Measurements from ENCODE around the gene FKTN.
A peak's percentile ranks its signal among the peaks of the same experiment; 100 is the strongest.

The FKTN gene

DNA sequence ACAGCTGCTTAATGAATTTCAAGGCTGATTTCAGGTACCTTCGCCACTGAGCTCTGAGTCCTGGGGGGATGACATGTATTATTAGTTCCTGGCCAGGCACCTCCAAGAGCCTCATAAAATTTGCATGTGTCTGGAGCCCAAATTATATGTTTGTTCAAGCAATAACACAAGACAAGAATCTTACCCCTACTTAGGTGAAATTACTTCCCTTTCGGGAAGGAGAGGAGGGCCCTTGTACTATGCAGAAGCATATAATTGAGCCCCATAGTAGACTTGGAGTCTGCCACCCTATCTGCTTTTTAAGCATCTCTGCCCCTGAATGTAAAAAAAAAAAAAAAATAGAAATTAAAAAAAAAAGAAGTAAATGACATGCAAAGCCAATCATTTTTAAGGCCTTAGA is 123.4 kb downstream of the FKTN start:
- Histone ChIP-seq H3K4me1 (ENCODE audit: insufficient read depth, low read length, poor library complexity, severe bottlenecking) (peaks cover 13% of the 10 kb centered on the region), H4K20me1 (ENCODE audit: insufficient read depth, low read length, poor library complexity, severe bottlenecking) (no peaks in the 10 kb centered on the region), H3K36me3 (ENCODE audit: insufficient read depth, low read length) (no peaks in the 10 kb centered on the region), H3K27me3 (ENCODE audit: insufficient read depth, low read length, poor library complexity, severe bottlenecking) (no peaks in the 10 kb centered on the region), H3K9me2 (replicated peaks; ENCODE audit: low read depth, low read length) (no peaks in the 10 kb centered on the region), H3F3A (ENCODE audit: low read depth) (no peaks in the 10 kb centered on the region), H3K9me3 (ENCODE audit: insufficient read depth, low read depth, low read length) (no peaks in the 10 kb centered on the region), H3K79me2 (ENCODE audit: insufficient read depth, low read length) (no peaks in the 10 kb centered on the region), H2AFZ (ENCODE audit: low read length) (no peak overlapping the region), H3K4me3 (ENCODE audit: low read length, poor library complexity, severe bottlenecking) (no peak overlapping the region), H3K4me2 (ENCODE audit: low read depth, low read length, poor library complexity, severe bottlenecking) (peak overlapping the region; percentile 14), H3K9ac (ENCODE audit: low read depth, low read length, poor library complexity, severe bottlenecking) (no peak overlapping the region)
- TF ChIP-seq, protein P1, sequence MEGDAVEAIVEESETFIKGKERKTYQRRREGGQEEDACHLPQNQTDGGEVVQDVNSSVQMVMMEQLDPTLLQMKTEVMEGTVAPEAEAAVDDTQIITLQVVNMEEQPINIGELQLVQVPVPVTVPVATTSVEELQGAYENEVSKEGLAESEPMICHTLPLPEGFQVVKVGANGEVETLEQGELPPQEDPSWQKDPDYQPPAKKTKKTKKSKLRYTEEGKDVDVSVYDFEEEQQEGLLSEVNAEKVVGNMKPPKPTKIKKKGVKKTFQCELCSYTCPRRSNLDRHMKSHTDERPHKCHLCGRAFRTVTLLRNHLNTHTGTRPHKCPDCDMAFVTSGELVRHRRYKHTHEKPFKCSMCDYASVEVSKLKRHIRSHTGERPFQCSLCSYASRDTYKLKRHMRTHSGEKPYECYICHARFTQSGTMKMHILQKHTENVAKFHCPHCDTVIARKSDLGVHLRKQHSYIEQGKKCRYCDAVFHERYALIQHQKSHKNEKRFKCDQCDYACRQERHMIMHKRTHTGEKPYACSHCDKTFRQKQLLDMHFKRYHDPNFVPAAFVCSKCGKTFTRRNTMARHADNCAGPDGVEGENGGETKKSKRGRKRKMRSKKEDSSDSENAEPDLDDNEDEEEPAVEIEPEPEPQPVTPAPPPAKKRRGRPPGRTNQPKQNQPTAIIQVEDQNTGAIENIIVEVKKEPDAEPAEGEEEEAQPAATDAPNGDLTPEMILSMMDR (conservative IDR thresholded peaks at IDR 0.05; ENCODE audit: low read length), result no peak
- no peak for TF ChIP-seq EZH2phosphoT487 (IDR thresholded peaks at IDR 0.05; ENCODE audit: borderline replicate concordance)

DNA sequence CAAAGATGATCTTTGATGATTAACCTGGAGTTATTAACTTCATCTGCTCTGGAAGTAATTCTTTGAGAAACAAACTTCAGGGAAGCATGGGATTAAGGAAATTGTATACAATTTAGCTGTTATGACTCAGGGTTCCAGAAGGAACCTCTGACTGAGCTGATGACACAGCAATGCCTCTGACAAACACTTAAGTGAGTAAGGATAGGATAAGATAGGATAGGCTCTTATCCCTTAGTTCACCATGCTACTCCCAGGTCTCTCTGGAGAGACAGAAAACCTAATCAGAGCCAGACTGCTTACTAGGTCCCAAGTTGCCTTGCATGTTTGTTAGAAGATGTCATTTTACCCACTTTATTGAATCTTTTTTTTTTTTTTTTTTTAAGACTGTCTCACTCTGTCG is 123.8 kb downstream of the FKTN start:
- H3K9me3 ChIP-seq (ENCODE audit: insufficient read depth, low read depth, low read length), result no peaks in the 10 kb centered on the region
- H3K9me2 ChIP-seq (replicated peaks; ENCODE audit: low read depth, low read length), result no peaks in the 10 kb centered on the region
- no peaks in the 10 kb centered on the region for H3F3A ChIP-seq (ENCODE audit: low read depth)
- H4K20me1 ChIP-seq (ENCODE audit: insufficient read depth, low read length, poor library complexity, severe bottlenecking), result no peaks in the 10 kb centered on the region
- H3K4me3 ChIP-seq (ENCODE audit: low read length, poor library complexity, severe bottlenecking), result no peak overlapping the region
- peaks cover 13% of the 10 kb centered on the region for H3K4me1 ChIP-seq (ENCODE audit: insufficient read depth, low read length, poor library complexity, severe bottlenecking)
- no peaks in the 10 kb centered on the region for H3K79me2 ChIP-seq (ENCODE audit: insufficient read depth, low read length)
- no peak overlapping the region for H2AFZ ChIP-seq (ENCODE audit: low read length)
- no peak overlapping the region for H3K9ac ChIP-seq (ENCODE audit: low read depth, low read length, poor library complexity, severe bottlenecking)
- H3K4me2 ChIP-seq (ENCODE audit: low read depth, low read length, poor library complexity, severe bottlenecking), result no peak overlapping the region
- TF ChIP-seq EZH2phosphoT487 (IDR thresholded peaks at IDR 0.05; ENCODE audit: borderline replicate concordance), result no peak
- TF ChIP-seq, protein P1 (conservative IDR thresholded peaks at IDR 0.05; ENCODE audit: low read length), result no peak
- no peaks in the 10 kb centered on the region for H3K27me3 ChIP-seq (ENCODE audit: insufficient read depth, low read length, poor library complexity, severe bottlenecking)
- H3K36me3 ChIP-seq (ENCODE audit: insufficient read depth, low read length), result no peaks in the 10 kb centered on the region

DNA sequence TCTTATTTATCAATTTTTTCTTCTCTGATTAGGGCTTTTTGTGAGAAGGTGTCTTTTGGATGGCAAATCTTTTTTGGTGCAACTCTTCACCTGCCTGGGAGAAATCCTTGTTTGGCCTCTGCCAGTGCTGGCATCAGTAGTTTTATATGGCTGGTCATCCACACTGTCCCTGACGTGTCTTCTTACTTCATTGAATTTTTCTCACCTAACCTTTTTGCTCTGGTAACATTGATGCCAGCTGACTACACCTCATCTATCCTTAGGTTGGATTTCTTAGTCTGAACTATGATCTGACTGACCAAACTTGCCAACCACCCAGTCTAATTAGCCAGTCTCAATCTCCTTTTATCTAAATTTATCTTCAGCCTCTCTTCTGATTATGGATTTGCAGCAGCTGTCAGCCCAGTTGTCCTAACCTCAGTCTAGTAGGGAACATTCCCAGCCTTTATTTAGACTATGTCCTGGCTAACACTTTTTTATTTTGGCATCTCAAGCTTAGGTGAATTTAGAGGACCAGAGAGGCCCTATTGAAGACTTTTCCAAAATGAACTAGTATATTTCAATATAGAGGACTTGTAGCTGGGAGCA is 125.9 kb downstream of the FKTN start:
- H2AFZ ChIP-seq (ENCODE audit: low read length), result no peak overlapping the region
- H3K9ac ChIP-seq (ENCODE audit: low read depth, low read length, poor library complexity, severe bottlenecking), result no peak overlapping the region
- no peak overlapping the region for H3K4me2 ChIP-seq (ENCODE audit: low read depth, low read length, poor library complexity, severe bottlenecking)
- no peaks in the 10 kb centered on the region for H3K27me3 ChIP-seq (ENCODE audit: insufficient read depth, low read length, poor library complexity, severe bottlenecking)
- H3K4me1 ChIP-seq (ENCODE audit: insufficient read depth, low read length, poor library complexity, severe bottlenecking), result peaks cover 13% of the 10 kb centered on the region
- no peaks in the 10 kb centered on the region for H3K9me3 ChIP-seq (ENCODE audit: insufficient read depth, low read depth, low read length)
- no peaks in the 10 kb centered on the region for H3K9me2 ChIP-seq (replicated peaks; ENCODE audit: low read depth, low read length)
- H3K36me3 ChIP-seq (ENCODE audit: insufficient read depth, low read length), result no peaks in the 10 kb centered on the region
- no peaks in the 10 kb centered on the region for H3F3A ChIP-seq (ENCODE audit: low read depth)
- no peak overlapping the region for H3K4me3 ChIP-seq (ENCODE audit: low read length, poor library complexity, severe bottlenecking)
- H4K20me1 ChIP-seq (ENCODE audit: insufficient read depth, low read length, poor library complexity, severe bottlenecking), result no peaks in the 10 kb centered on the region
- TF ChIP-seq, protein P1 (conservative IDR thresholded peaks at IDR 0.05; ENCODE audit: low read length), result no peak
- no peak for TF ChIP-seq EZH2phosphoT487 (IDR thresholded peaks at IDR 0.05; ENCODE audit: borderline replicate concordance)
- no peaks in the 10 kb centered on the region for H3K79me2 ChIP-seq (ENCODE audit: insufficient read depth, low read length)

All from Loucy (cell line).